Measurements from ENCODE around the gene AMOT.

AMOT gene

GRCh38 chrX:112826023-112826422, 14.6 kb downstream of the AMOT start:
- Histone ChIP-seq H3F3A (ENCODE audit: insufficient read depth, low read length) (no peaks in the 10 kb centered on the region), H3K4me3 (ENCODE audit: low read length) (no peak overlapping the region), H3K27ac (ENCODE audit: low read length) (no peak overlapping the region), H3K4me2 (ENCODE audit: low read depth, low read length) (no peak overlapping the region), H3K79me2 (ENCODE audit: low read length) (no peaks in the 10 kb centered on the region), H4K20me1 (ENCODE audit: insufficient read depth, low read length) (no peaks in the 10 kb centered on the region), H3K36me3 (replicated peaks; ENCODE audit: insufficient read depth, low read length) (no peaks in the 10 kb centered on the region), H3K9me3 (replicated peaks; ENCODE audit: insufficient read depth, low read length) (no peaks in the 10 kb centered on the region), H3K9me2 (replicated peaks; ENCODE audit: insufficient read depth, low read length) (no peaks in the 10 kb centered on the region), H3K27me3 (replicated peaks; ENCODE audit: insufficient read depth, low read length) (no peaks in the 10 kb centered on the region), H2AFZ (ENCODE audit: low read length) (no peak overlapping the region), H3K9ac (ENCODE audit: low read length) (no peak overlapping the region), H3K4me1 (ENCODE audit: low read length) (no peaks in the 10 kb centered on the region)
- TF ChIP-seq EZH2 (optimal IDR thresholded peaks at IDR 0.05; ENCODE audit: low read depth, low read length), result no peak
- TF ChIP-seq CTCF (IDR thresholded peaks at IDR 0.05; ENCODE audit: low read length), result no peak
- no peak for TF ChIP-seq EZH2phosphoT487 (IDR thresholded peaks at IDR 0.05; ENCODE audit: low read length)
- no peak for DNase-seq

GRCh38 chrX:112822892-112823291, 17.7 kb downstream of the AMOT start:
- H3K9me3 ChIP-seq (replicated peaks; ENCODE audit: insufficient read depth, low read length), result no peaks in the 10 kb centered on the region
- no peaks in the 10 kb centered on the region for H3F3A ChIP-seq (ENCODE audit: insufficient read depth, low read length)
- no peaks in the 10 kb centered on the region for H3K4me1 ChIP-seq (ENCODE audit: low read length)
- H3K4me3 ChIP-seq (ENCODE audit: low read length), result no peak overlapping the region
- H2AFZ ChIP-seq (ENCODE audit: low read length), result no peak overlapping the region
- H4K20me1 ChIP-seq (ENCODE audit: insufficient read depth, low read length), result no peaks in the 10 kb centered on the region
- H3K79me2 ChIP-seq (ENCODE audit: low read length), result no peaks in the 10 kb centered on the region
- no peak overlapping the region for H3K9ac ChIP-seq (ENCODE audit: low read length)
- H3K27me3 ChIP-seq (replicated peaks; ENCODE audit: insufficient read depth, low read length), result no peaks in the 10 kb centered on the region
- H3K36me3 ChIP-seq (replicated peaks; ENCODE audit: insufficient read depth, low read length), result no peaks in the 10 kb centered on the region
- no peak for DNase-seq
- H3K27ac ChIP-seq (ENCODE audit: low read length), result no peak overlapping the region
- H3K9me2 ChIP-seq (replicated peaks; ENCODE audit: insufficient read depth, low read length), result no peaks in the 10 kb centered on the region
- H3K4me2 ChIP-seq (ENCODE audit: low read depth, low read length), result no peak overlapping the region
- TF ChIP-seq EZH2phosphoT487 (IDR thresholded peaks at IDR 0.05; ENCODE audit: low read length) (no peak), EZH2 (optimal IDR thresholded peaks at IDR 0.05; ENCODE audit: low read depth, low read length) (no peak), CTCF (IDR thresholded peaks at IDR 0.05; ENCODE audit: low read length) (no peak)

GRCh38 chrX:112820364-112821268, 20.0 kb downstream of the AMOT start:
- H3K27ac ChIP-seq (ENCODE audit: low read length), result no peak overlapping the region
- H3F3A ChIP-seq (ENCODE audit: insufficient read depth, low read length), result no peaks in the 10 kb centered on the region
- DNase-seq, result no peak
- H3K9me2 ChIP-seq (replicated peaks; ENCODE audit: insufficient read depth, low read length), result no peaks in the 10 kb centered on the region
- H3K36me3 ChIP-seq (replicated peaks; ENCODE audit: insufficient read depth, low read length), result no peaks in the 10 kb centered on the region
- H3K4me1 ChIP-seq (ENCODE audit: low read length), result no peaks in the 10 kb centered on the region
- no peak overlapping the region for H3K9ac ChIP-seq (ENCODE audit: low read length)
- no peaks in the 10 kb centered on the region for H3K27me3 ChIP-seq (replicated peaks; ENCODE audit: insufficient read depth, low read length)
- no peak overlapping the region for H2AFZ ChIP-seq (ENCODE audit: low read length)
- no peaks in the 10 kb centered on the region for H3K79me2 ChIP-seq (ENCODE audit: low read length)
- no peak overlapping the region for H3K4me2 ChIP-seq (ENCODE audit: low read depth, low read length)
- H4K20me1 ChIP-seq (ENCODE audit: insufficient read depth, low read length), result no peaks in the 10 kb centered on the region
- no peaks in the 10 kb centered on the region for H3K9me3 ChIP-seq (replicated peaks; ENCODE audit: insufficient read depth, low read length)
- TF ChIP-seq EZH2phosphoT487 (IDR thresholded peaks at IDR 0.05; ENCODE audit: low read length), result no peak
- no peak for TF ChIP-seq EZH2 (optimal IDR thresholded peaks at IDR 0.05; ENCODE audit: low read depth, low read length)
- TF ChIP-seq CTCF (IDR thresholded peaks at IDR 0.05; ENCODE audit: low read length), result no peak
- H3K4me3 ChIP-seq (ENCODE audit: low read length), result no peak overlapping the region

Measured in MM.1S (cell line).